Right atrium auricular region (tissue), 2 donors: Measurements from ENCODE around the gene CPSF2. TPM values are rescaled to one million over a fixed set of nuclear protein-coding genes. Genes with fewer than 3 reads are reported as not detected.
A peak's percentile ranks its signal among the peaks of the same experiment; 100 is the strongest.

Experiments
- DNase-seq: peaks from one replicate; pipeline ENCODE4 v3.0.0-alpha.2; 2019; ENCODE audit warnings: low spot score
- H3K27ac ChIP-seq, 2 donors: fragments of 200-600 bp; sonication (generic); 1 replicate in 1 of 2; 2 replicates in 1 of 2; pipeline ENCODE4 v1.5.1; 2016 to 2019
- H3K27me3 ChIP-seq, 2 donors: fragments of 200-600 bp; sonication (generic); one replicate each; pipeline versions ENCODE4 v1.5.1 to v1.6.0; 2017 to 2019
- H3K36me3 ChIP-seq: fragments of 200-600 bp; sonication (generic); one replicate; pipeline ENCODE4 v1.5.1; 2016
- H3K4me1 ChIP-seq, 2 donors: fragments of 200-600 bp; sonication (generic); one replicate each; pipeline versions ENCODE4 v1.5.1 to v1.6.0; 2017 to 2019
- H3K4me3 ChIP-seq, 2 donors: fragments of 200-600 bp; sonication (generic); 1 replicate in 1 of 2; 2 replicates in 1 of 2; pipeline ENCODE4 v1.5.1; 2017 to 2019; ENCODE audit warnings: mild to moderate bottlenecking in 1 of 2, moderate library complexity in 1 of 2
- H3K9me3 ChIP-seq, 2 donors: fragments of 200-600 bp; sonication (generic); one replicate each; pipeline ENCODE4 v1.5.1; 2019
- total RNA-seq, 2 donors: library from RNA; depleted of rRNA; stranded (reverse); fragments of >200 nt; gene quantifications; one replicate each; pipeline ENCODE4 v1.1.0, GENCODE V29; 2016
- TF ChIP-seq, protein P1 (sequence below), 2 donors: fragments of 200-600 bp; sonication (generic); IDR thresholded peaks; one replicate each; pipeline ENCODE4 v1.5.1; 2019; ENCODE audit warnings: antibody characterized with exemption in 2 of 2

Gene CPSF2
- total RNA-seq, 2 donors from 2014 or later = 24.4 to 24.8 TPM

GRCh38 chr14:92109490-92109889 lies 12.3 kb upstream of the CPSF2 start:
- TF ChIP-seq, protein P1, sequence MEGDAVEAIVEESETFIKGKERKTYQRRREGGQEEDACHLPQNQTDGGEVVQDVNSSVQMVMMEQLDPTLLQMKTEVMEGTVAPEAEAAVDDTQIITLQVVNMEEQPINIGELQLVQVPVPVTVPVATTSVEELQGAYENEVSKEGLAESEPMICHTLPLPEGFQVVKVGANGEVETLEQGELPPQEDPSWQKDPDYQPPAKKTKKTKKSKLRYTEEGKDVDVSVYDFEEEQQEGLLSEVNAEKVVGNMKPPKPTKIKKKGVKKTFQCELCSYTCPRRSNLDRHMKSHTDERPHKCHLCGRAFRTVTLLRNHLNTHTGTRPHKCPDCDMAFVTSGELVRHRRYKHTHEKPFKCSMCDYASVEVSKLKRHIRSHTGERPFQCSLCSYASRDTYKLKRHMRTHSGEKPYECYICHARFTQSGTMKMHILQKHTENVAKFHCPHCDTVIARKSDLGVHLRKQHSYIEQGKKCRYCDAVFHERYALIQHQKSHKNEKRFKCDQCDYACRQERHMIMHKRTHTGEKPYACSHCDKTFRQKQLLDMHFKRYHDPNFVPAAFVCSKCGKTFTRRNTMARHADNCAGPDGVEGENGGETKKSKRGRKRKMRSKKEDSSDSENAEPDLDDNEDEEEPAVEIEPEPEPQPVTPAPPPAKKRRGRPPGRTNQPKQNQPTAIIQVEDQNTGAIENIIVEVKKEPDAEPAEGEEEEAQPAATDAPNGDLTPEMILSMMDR (IDR thresholded peaks at IDR 0.05) = no peak
- H3K4me1 ChIP-seq = peaks cover 0 to 10% of the 10 kb centered on the region in 2 donors
- no peak for DNase-seq
- no peak overlapping the region for H3K4me3 ChIP-seq
- H3K9me3 ChIP-seq = no peaks in the 10 kb centered on the region
- H3K36me3 ChIP-seq = no peaks in the 10 kb centered on the region
- no peaks in the 10 kb centered on the region for H3K27me3 ChIP-seq
- H3K27ac ChIP-seq = no peak overlapping the region

- Histone ChIP-seq H3K4me3 (peak overlapping the region; percentile 66 to 83), H3K4me1 (peaks cover 0 to 20% of the 10 kb centered on the region in 2 donors), H3K27me3 (no peaks in the 10 kb centered on the region), H3K27ac (peak overlapping the region; percentile 86 to 91), H3K9me3 (no peaks in the 10 kb centered on the region), H3K36me3 (peaks cover 21% of the 10 kb centered on the region)
- TF ChIP-seq, protein P1 (IDR thresholded peaks at IDR 0.05) = no peak
- no peak for DNase-seq
Measured at GRCh38 chr14:92121207-92121669, 531 bp upstream of the CPSF2 start.

DNA sequence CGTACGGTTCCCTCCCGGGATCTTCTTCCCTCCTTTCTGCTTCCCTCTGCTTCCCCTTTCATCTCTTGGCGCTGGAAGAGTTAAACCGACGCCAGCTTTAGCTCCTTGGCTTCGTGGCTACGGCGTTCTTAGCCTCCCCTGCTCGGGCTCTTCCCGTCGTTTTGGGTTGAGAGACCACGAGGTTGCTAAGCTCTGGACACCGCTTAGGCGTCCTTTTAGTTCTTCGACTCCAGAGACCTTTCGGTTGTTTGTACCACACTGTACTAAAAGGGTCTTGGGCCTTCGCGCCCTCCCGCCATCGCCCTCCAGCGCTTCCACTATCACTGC lies 545 bp downstream of the CPSF2 start:
- peak overlapping the region; percentile 86 to 91 for H3K27ac ChIP-seq
- TF ChIP-seq, protein P1 (IDR thresholded peaks at IDR 0.05) = no peak
- no peaks in the 10 kb centered on the region for H3K27me3 ChIP-seq
- peaks cover 19% of the 10 kb centered on the region for H3K36me3 ChIP-seq
- H3K4me1 ChIP-seq = peaks cover 0 to 20% of the 10 kb centered on the region in 2 donors
- no peaks in the 10 kb centered on the region for H3K9me3 ChIP-seq
- no peak for DNase-seq
- H3K4me3 ChIP-seq = peak overlapping the region; percentile 66 to 83

GRCh38 chr14:92122761-92123160 lies 992 bp downstream of the CPSF2 start:
- Histone ChIP-seq H3K27me3 (no peaks in the 10 kb centered on the region), H3K4me1 (peaks cover 0 to 20% of the 10 kb centered on the region in 2 donors), H3K36me3 (peaks cover 16% of the 10 kb centered on the region), H3K9me3 (no peaks in the 10 kb centered on the region), H3K4me3 (peak overlapping the region; percentile 66 to 83), H3K27ac (peak overlapping the region; percentile 86 to 91)
- no peak for DNase-seq
- TF ChIP-seq, protein P1 (IDR thresholded peaks at IDR 0.05) = no peak

DNA sequence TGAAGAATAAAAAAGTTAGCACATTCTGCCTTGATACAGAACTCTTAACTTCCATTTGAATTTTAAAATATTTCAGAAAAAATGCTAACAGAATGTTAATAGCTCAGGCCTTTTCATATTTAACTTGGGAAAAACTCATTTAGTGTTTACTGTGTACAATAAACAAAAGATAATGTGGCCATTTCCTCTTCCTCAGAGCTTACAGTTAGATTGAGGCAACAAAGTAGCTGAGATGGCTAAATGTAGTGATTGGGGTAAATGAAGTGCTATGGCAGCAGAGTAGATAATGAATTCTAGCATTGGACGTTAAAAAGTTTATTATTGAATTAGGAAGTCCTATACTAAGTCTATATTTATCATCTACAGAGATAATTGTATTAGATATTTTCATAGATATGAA lies 12.7 kb downstream of the CPSF2 start:
- Histone ChIP-seq H3K4me1 (no peaks in the 10 kb centered on the region), H3K36me3 (peaks cover 69% of the 10 kb centered on the region), H3K4me3 (no peak overlapping the region), H3K27ac (no peak overlapping the region), H3K27me3 (no peaks in the 10 kb centered on the region), H3K9me3 (no peaks in the 10 kb centered on the region)
- no peak for DNase-seq
- TF ChIP-seq, protein P1 (IDR thresholded peaks at IDR 0.05) = no peak

DNA sequence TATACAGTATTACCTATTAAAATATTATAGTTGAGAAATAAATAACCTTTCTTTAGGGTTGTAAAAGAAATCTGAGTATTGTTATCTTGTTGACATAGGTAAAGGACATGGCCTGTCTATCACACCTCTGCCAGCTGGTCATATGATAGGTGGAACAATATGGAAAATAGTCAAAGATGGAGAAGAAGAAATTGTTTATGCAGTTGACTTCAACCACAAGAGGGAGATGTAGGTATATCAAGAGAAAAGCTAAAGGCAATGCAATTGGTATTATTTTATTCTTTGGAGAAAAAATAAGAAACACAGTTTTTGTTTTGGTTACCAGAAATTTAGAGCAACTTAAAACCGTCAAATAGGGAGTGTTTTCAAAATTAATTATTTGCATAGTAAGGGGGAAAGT lies 13.5 kb downstream of the CPSF2 start:
- Histone ChIP-seq H3K27me3 (no peaks in the 10 kb centered on the region), H3K4me3 (no peak overlapping the region), H3K9me3 (no peaks in the 10 kb centered on the region), H3K4me1 (no peaks in the 10 kb centered on the region), H3K27ac (no peak overlapping the region), H3K36me3 (peaks cover 74% of the 10 kb centered on the region)
- TF ChIP-seq, protein P1 (IDR thresholded peaks at IDR 0.05) = peak in 1 of 2 donors; percentile 62
- DNase-seq = no peak
